Keratinocyte (primary cell): ENCODE results near the gene EPHB2. TPM values are rescaled to one million over a fixed set of nuclear protein-coding genes. Genes with fewer than 3 reads are reported as not detected.

Source experiments
- DNase-seq: peaks from one replicate; pipeline ENCODE4 v3.0.0-alpha.2; 2011; ENCODE audit warnings: low read depth, missing footprints, low spot score
- FAIRE-seq: peaks from 2 replicates; lab custom pipeline; 2011; peaks lifted over from hg19 to GRCh38; lab: Jason Lieb, UNC
- H2AFZ ChIP-seq: 2 replicates; pipeline ENCODE4 v1.6.0; 2012; ENCODE audit warnings: low read length, control low read depth, inconsistent platforms; ENCODE audit not compliant: control insufficient read depth
- H3K27ac ChIP-seq: 2 replicates; pipeline ENCODE4 v1.5.1; 2011; ENCODE audit warnings: low read length; ENCODE audit not compliant: control insufficient read depth, insufficient read depth
- H3K27me3 ChIP-seq: 3 replicates; pipeline ENCODE4 v1.6.0; 2011; ENCODE audit warnings: low read length; ENCODE audit not compliant: control insufficient read depth, insufficient read depth; ENCODE audit errors: extremely low read depth
- H3K36me3 ChIP-seq, 2 experiments: 2 replicates in 1 of 2; 3 replicates in 1 of 2; pipeline ENCODE4 v1.5.1; 2011; ENCODE audit warnings: low read length in 2 of 2, mild to moderate bottlenecking in 1 of 2; ENCODE audit not compliant: control insufficient read depth in 2 of 2, insufficient read depth in 2 of 2; ENCODE audit errors: extremely low read depth in 1 of 2
- H3K4me1 ChIP-seq: 3 replicates; pipeline ENCODE4 v1.5.1; 2011; ENCODE audit warnings: low read length; ENCODE audit not compliant: control insufficient read depth, insufficient read depth; ENCODE audit errors: extremely low read depth
- H3K4me2 ChIP-seq: 3 replicates; pipeline ENCODE4 v1.6.0; 2011; ENCODE audit warnings: low read depth, low read length; ENCODE audit not compliant: control insufficient read depth, insufficient read depth; ENCODE audit errors: extremely low read depth
- H3K4me3 ChIP-seq, 3 experiments: fragments of 200-600 bp in 1 of 3; sonication (generic) in 1 of 3; 2 replicates in 2 of 3; 3 replicates in 1 of 3; pipeline ENCODE4 v1.5.1; 2011 to 2016; ENCODE audit warnings: low read length in 3 of 3, mild to moderate bottlenecking in 3 of 3, control low read depth in 2 of 3, inconsistent platforms in 1 of 3, low read depth in 1 of 3, mixed read lengths in 1 of 3, mixed run types in 1 of 3, moderate library complexity in 1 of 3; ENCODE audit not compliant: control insufficient read depth in 2 of 3, insufficient read depth in 2 of 3; ENCODE audit errors: extremely low read depth in 1 of 3
- H3K79me2 ChIP-seq: 2 replicates; pipeline ENCODE4 v1.6.0; 2012; ENCODE audit warnings: low read length; ENCODE audit not compliant: control insufficient read depth, insufficient read depth
- H3K9ac ChIP-seq: 3 replicates; pipeline ENCODE4 v1.6.0; 2011; ENCODE audit warnings: low read length; ENCODE audit not compliant: control insufficient read depth, insufficient read depth; ENCODE audit errors: extremely low read depth
- H3K9me1 ChIP-seq: 3 replicates; pipeline ENCODE4 v1.6.0; 2011; ENCODE audit warnings: low read length; ENCODE audit not compliant: control insufficient read depth, insufficient read depth; ENCODE audit errors: extremely low read depth
- H3K9me3 ChIP-seq: 2 replicates; pipeline ENCODE4 v1.5.1; 2012; ENCODE audit warnings: low read depth, low read length; ENCODE audit not compliant: control insufficient read depth
- H4K20me1 ChIP-seq: 3 replicates; pipeline ENCODE4 v1.6.0; 2011; ENCODE audit warnings: low read length; ENCODE audit not compliant: control insufficient read depth, insufficient read depth; ENCODE audit errors: extremely low read depth
- EZH2 ChIP-seq: IDR thresholded peaks from one replicate; pipeline ENCODE4 v1.6.1; 2012; ENCODE audit warnings: inconsistent platforms, mild to moderate bottlenecking, low read length, moderate library complexity
- dilution Hi-C: fragments of 300-500 bp; cut with MboI; formaldehyde crosslinking; loops from one replicate; pipeline ENCODE4 v1.7.0; 2020; ENCODE audit warnings: low sequenced_read_pairs; ENCODE audit not compliant: extremely low pct_ligation_motif_present
- polyA plus RNA-seq, 5 experiments: library from polyadenylated mRNA; depleted of rRNA in 3 of 5; stranded (reverse) in 3 of 5; stranded (forward) in 1 of 5; unstranded in 1 of 5; fragments of >200 nt; gene quantifications; 1 replicate in 1 of 5; 2 replicates in 3 of 5; 3 replicates in 1 of 5; pipeline versions ENCODE4 v1.2.1 to v1.2.3, GENCODE V29; 2011 to 2012; ENCODE audit warnings: missing spikeins in 2 of 5, low read depth in 1 of 5, low replicate concordance in 1 of 5
- TF ChIP-seq, protein P1 (sequence below), 3 experiments: IDR thresholded peaks in 1 of 3; conservative IDR thresholded peaks in 1 of 3; optimal IDR thresholded peaks in 1 of 3; 2 replicates in 2 of 3; 3 replicates in 1 of 3; pipeline versions ENCODE3 to v1.5.1; 2011; ENCODE audit warnings: low read length in 3 of 3, mild to moderate bottlenecking in 3 of 3, moderate library complexity in 2 of 3, control low read depth in 1 of 3, inconsistent platforms in 1 of 3; ENCODE audit not compliant: insufficient read depth in 2 of 3; ENCODE audit errors: extremely low read depth in 1 of 3

EPHB2 gene
- polyA plus RNA-seq, 1 donor (not counting 4 experiments of a cell fraction or from before 2014, with no cell fraction given) = 0.10 TPM

DNA sequence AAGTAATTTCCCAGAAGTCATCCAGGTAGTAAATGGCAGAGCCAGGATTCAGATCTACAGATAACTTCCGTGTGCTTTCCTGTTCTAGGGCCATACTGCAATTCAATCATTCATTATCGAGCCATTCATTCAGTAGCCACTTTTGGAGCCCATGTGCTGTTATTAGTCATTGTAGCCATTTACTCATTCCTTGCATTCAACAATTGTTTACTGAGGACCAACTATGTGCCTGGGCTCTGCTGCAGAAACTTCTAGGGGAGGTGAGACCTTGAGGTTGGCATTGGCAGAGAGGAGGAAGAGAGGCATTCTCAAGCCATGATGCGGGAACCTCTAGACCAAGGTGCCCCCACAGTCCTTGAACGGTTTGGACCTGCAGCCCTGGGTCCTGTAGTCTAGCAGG, 27.9 kb downstream of the EPHB2 start:
- H3K4me1 ChIP-seq = no peaks in the 10 kb centered on the region
- no peaks in the 10 kb centered on the region for H3K79me2 ChIP-seq
- FAIRE-seq (no peak), DNase-seq (no peak)
- no peak overlapping the region for H3K4me3 ChIP-seq
- H2AFZ ChIP-seq = no peak overlapping the region
- no peak overlapping the region for H3K4me2 ChIP-seq
- H3K27me3 ChIP-seq = peaks cover 2% of the 10 kb centered on the region
- TF ChIP-seq, protein P1, sequence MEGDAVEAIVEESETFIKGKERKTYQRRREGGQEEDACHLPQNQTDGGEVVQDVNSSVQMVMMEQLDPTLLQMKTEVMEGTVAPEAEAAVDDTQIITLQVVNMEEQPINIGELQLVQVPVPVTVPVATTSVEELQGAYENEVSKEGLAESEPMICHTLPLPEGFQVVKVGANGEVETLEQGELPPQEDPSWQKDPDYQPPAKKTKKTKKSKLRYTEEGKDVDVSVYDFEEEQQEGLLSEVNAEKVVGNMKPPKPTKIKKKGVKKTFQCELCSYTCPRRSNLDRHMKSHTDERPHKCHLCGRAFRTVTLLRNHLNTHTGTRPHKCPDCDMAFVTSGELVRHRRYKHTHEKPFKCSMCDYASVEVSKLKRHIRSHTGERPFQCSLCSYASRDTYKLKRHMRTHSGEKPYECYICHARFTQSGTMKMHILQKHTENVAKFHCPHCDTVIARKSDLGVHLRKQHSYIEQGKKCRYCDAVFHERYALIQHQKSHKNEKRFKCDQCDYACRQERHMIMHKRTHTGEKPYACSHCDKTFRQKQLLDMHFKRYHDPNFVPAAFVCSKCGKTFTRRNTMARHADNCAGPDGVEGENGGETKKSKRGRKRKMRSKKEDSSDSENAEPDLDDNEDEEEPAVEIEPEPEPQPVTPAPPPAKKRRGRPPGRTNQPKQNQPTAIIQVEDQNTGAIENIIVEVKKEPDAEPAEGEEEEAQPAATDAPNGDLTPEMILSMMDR (optimal IDR thresholded peaks at IDR 0.05 in 1 of 3, IDR thresholded peaks at IDR 0.05 in 1 of 3, conservative IDR thresholded peaks at IDR 0.05 in 1 of 3; ENCODE audit: extremely low read depth in 1 of 3, insufficient read depth in 2 of 3, low read length in 3 of 3) = no peak
- H4K20me1 ChIP-seq = no peaks in the 10 kb centered on the region
- dilution Hi-C loops = no loop called here
- H3K9me1 ChIP-seq = no peaks in the 10 kb centered on the region
- no peaks in the 10 kb centered on the region for H3K9me3 ChIP-seq
- no peak overlapping the region for H3K9ac ChIP-seq
- H3K27ac ChIP-seq = no peak overlapping the region
- no peaks in the 10 kb centered on the region for H3K36me3 ChIP-seq

DNA sequence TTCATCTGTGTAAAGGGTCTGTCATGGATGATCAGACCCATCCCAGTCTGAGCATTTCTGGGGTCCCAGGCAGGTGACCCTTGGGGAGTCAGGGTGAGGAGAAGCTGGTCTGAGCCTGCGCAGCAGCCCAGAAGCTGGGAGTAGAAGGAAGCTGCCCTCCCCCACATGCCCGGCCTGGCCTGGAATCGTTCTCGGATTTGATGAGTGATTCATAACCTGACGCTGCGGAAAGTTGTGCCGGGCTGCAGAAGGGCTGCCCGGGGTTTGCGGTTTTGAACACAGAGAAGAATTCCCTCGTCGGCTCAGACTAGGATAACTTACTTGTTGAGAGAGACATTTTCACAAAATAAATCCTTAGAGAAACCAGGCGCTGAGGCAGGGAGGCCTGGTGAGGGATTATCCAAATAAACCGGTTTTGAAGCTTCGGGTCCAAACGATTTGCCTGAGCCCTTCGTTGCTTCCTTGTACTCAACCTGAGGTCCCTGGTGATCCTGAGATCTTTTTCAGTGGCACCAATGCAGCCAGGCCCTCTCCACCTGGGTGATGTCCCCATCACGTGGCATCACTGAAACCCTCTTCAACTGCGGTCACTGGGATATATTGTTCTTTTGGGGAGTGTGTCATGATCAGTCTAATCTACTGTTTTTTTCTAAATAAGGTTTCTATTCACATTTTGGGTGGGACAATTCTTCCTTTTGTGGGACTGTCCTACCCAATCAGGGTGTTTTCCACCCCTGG, 29.2 kb downstream of the EPHB2 start:
- H3K4me3 ChIP-seq = no peak overlapping the region
- no peak overlapping the region for H2AFZ ChIP-seq
- H3K9me1 ChIP-seq = no peaks in the 10 kb centered on the region
- peaks cover 2% of the 10 kb centered on the region for H3K27me3 ChIP-seq
- no peaks in the 10 kb centered on the region for H3K79me2 ChIP-seq
- no peak for DNase-seq
- H3K4me1 ChIP-seq = no peaks in the 10 kb centered on the region
- dilution Hi-C loops = no loop called here
- H3K9me3 ChIP-seq = no peaks in the 10 kb centered on the region
- no peaks in the 10 kb centered on the region for H3K36me3 ChIP-seq
- H4K20me1 ChIP-seq = no peaks in the 10 kb centered on the region
- H3K27ac ChIP-seq = no peak overlapping the region
- TF ChIP-seq EZH2 = no peak
- TF ChIP-seq, protein P1 (optimal IDR thresholded peaks at IDR 0.05 in 1 of 3, IDR thresholded peaks at IDR 0.05 in 1 of 3, conservative IDR thresholded peaks at IDR 0.05 in 1 of 3; ENCODE audit: extremely low read depth in 1 of 3, insufficient read depth in 2 of 3, low read length in 3 of 3) = no peak
- H3K4me2 ChIP-seq = no peak overlapping the region
- FAIRE-seq = no peak
- no peak overlapping the region for H3K9ac ChIP-seq
